Limb (tissue), 2 donors: ENCODE measurements around the gene MICALL2.
A peak's percentile ranks its signal among the peaks of the same experiment; 100 is the strongest.

Experiments used
- DNase-seq, 2 donors: peaks; one replicate each; pipeline ENCODE4 v3.0.0-alpha.2; 2016; ENCODE audit errors: extremely low spot score in 2 of 2

MICALL2 gene

DNA sequence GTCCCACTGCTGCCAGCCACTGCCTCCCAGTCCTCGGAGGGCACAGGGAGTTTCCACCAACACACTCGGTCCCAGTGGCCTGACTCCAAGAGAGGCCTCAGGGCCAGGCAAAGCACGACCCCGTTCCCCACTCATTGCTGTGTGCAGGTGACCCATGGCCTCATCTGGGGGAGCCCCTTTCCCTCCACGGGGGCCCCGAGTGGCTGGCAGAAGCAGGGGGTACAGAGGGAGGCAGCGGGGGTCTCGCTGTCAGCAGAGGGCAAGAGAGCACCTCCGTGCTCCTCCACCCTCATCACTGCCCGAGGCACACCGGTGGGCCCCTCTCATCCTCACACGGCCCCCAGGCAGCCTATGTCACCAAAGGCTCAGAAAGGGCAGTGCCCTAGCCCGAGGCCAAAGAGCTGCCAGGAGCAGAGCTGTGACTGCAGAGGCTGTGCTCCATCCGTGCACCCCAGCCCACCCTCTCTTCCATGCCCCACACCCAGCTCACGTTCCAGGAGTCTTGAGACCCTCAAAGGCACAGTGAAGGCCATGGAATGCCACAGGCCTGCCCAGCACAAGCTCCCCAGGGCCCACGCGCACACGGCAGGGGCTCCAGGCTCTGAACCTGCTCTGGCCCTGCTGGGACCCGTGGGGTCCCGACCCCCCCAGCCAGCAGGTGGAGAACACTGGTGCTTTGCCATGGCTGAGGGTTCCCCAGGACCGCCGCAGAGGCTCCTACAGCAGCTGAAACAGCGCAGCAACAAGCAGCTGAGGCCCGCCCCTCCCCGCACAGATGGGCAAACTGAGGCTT, 25.9 kb downstream of the MICALL2 start:
- DNase-seq, result no peak

DNA sequence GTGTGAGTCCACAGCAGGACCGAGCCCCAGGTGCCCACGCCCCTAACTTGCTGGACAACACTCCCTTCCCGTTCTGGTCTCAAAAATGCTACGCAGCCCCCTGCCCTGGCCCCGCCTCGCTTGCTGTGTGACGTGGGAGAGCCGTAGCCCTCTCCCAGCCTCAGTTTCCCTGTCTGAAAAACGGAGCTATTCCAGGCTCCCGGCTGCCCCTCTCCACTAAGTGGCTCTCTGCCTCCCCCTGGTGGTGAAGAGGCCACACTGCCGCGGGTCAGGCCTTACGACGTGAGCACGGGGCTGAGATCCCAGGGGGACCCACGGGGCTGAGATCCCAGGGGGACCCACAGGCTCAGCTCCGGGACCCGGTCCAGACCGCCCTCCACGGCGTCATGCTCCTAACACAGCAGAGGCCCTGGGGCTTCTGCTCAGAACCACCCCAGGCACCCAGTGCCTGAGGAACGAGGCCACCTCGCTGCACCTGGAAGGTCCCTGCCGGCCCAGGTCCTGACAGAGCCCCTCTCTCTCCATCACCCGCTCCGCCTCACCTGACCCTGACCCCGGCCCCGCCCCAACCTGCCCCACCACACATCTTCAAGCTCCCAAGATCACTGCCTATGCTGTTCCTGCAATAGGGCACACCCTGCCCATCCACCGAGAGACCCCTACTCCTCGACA, 26.7 kb downstream of the MICALL2 start:
- DNase-seq, result peak in 1 of 2 donors; percentile 86

GRCh38 chr7:1431634-1432380, 27.5 kb downstream of the MICALL2 start:
- DNase-seq, result no peak

- DNase-seq, result no peak
These were observed 28.0 kb downstream of the MICALL2 start for GRCh38 chr7:1431226-1431625.

DNA sequence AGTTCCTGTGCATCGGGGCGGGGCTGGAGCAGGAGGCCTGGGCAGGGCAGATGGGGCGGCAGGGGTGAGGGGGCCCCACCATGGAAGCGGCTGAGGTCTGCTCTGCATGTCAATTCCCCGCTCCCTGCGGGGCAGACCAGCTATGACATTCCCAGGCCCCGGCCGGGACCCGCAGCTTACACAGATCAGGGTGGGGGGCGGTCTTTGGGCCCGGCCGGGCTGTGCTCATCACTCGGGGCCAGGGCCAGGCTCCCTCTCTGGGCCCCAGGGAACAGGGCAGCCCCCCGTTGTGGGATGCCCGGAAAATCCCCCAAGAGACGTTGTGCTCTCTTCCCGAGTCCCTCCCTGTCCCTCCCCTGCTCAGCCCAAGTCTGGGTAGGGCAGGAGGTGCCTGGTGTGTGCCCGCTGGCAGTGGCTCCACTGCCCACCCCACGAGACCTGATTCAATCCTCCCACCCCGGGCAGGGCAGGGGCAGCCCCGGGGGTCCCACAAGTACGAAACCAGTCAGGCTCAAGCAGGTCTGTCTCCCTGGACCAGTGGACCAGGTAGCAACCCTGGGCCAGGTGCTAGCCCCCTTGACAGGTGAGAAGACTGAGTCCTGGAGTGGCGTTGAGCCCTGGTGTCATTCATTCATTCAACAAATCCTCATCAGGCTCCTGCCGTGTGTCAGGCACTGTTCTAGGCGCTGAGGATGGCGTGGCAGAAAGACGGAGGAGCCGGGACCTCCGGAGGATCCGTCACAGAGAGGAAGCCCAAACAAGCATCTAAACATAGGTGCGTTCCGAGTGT, 29.0 kb downstream of the MICALL2 start:
- DNase-seq, result no peak

DNA sequence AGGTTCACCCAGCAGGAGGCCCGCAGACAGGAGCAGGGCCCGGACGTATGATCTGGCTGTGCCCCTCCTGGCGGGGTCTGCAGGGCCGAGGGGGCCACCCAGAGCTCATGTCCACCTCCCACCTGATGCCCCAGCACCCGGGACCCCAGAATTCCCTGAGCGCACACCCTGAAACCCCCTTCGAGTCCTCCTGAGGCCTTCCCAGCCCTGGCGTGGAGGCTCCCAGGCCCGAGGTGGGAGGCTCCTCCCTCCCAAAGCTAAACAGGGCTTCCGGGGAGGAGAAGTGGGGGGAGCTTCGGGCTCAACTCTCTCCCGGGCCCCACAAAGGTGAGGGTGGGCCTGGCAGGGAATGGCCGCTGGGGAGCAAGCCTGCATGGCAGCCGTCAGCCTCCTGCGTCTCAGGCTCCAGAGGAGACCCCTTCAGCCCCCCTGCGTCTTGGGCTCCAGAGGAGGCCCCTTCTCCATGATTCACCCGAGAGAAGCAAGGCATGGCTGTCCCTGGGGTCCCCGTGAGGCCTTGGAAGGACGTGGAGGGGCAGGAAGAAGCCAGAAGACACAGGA, 30.2 kb downstream of the MICALL2 start:
- no peak for DNase-seq

DNA sequence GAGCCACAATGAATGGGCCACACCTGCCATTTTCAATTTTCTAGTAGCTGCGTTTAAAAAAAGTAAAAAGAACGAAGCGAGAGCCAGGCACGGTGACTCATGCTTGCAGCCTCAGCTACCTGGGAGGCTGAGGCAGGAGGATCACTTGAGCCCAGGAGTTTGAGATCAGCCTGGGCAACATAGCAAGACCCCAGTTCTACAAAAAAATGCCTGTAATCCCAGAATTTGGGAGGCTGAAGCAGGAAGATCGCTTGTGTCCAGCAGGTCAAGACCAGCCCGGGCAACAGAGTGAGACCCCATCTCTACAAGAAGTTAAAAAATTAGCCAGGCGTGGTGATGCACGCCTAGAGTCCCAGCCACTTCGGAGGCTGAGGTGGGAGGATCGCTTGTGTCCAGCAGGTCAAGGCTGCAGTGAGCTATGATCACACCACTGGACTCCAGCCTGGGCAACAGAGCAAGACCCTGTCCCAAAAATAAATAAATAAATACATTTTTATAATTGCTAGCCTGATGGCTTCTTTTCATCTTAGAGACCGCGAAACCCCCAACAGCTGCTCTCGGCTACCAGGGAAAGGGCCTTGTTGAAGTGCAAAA, 32.1 kb downstream of the MICALL2 start:
- DNase-seq, result no peak

GRCh38 chr7:1426474-1426873, 32.8 kb downstream of the MICALL2 start:
- no peak for DNase-seq

- peak in 1 of 2 donors; percentile 48 for DNase-seq
These were observed 33.8 kb downstream of the MICALL2 start for GRCh38 chr7:1425292-1426136.

DNA sequence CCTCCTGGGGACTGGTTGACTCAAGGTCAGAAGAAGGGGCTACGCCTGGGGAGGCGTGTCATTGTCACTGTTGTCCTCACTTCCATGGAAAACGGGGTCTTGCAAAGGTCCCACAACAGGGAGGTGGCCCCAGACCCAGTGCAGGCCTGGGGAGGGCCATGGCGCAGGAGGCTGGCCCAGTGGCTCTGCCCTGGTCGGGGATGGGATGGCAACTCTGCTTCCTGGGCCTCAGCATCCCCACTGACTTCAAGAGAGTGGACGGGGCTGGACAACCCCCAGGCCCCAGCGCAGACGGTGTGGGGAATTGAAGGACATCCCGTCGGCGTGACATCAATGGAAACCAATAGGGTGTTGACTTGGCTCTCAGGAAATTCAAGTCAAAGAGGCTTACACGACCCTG, 35.2 kb downstream of the MICALL2 start:
- DNase-seq, result no peak

DNA sequence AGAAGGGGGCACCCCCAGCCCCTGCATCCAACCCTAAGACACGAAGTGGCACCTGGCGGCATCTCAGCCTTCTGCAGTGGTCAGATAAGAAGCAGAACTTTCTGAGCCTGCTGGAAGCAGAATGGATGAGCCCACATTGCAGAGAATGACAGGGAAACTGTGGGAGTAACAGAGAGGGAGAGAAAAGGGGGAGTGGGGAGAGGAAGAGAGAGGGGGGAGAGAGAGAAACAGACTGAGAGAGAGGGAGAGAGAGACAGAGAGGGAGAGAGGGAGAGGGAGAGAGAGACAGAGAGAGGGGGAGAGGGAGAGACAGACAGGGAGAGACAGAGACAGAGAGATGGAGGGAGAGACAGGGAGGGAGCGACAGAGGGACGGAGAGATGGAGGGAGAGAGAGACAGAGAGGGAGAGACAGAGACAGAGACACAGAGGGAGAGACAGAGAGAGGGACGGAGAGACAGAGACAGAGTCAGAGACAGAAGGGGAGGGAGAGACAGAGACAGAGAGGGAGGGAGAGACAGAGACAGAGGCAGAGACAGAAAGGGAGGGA, 35.9 kb downstream of the MICALL2 start:
- DNase-seq, result no peak

GRCh38 chr7:1422512-1423263, 36.6 kb downstream of the MICALL2 start:
- peak in 1 of 2 donors; percentile 86 for DNase-seq

DNA sequence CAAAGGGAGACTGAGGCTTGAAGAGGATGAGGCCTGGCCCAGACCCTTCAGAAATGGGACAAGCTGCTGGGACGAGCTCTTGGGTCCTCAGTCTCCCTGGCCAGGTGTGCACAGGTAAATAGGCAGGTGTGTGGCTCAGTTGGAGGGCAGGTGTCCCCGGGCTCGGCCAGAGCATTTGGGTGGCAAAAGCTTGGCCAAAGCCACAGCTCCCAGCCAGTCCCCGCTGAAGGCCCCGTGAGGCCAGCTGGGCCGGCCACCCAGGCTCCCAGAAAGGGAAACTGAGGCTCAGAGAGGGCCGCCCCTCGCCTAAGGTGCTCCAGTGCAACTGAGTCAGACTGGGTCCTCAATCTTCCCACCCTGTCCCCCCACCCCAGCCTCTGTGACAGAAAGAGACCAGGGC, 37.3 kb downstream of the MICALL2 start:
- DNase-seq, result no peak

DNA sequence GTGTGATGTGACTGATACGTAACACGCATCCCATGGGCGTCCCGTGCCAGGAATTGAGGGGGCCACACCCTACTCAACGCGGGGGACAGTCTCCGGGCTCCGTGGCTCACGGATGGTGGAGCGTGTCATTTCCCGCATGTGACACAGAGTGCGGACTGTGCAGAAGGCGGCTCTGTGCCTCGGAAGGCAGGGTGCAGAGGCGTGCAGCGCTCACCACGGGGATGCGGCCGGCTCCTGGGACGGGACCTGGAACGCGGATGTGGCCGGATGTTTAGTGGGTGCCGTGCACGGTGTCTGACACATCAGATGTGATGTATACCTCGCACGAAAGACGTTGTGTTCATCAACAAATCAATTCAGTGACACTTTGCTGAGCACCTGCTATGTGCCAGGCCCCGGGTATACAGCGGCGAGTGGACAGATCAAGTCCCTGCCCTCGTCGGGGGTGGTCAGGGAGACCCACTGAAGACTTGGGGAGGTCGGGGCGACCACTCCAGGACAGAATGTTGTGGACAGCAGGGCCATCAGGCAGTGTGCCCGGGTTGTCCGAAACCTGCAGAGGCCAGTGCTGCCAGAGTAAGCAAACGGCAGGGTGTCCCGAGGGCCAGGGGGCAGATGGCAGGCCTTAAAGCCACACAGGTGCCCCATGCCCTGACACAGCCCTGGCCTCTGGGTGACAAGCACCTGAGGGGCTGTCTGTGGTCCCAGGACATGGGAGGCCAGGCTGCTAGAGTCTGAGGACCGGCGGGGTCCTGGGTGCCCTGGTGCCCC, 38.1 kb downstream of the MICALL2 start:
- DNase-seq, result no peak

- DNase-seq, result no peak
These were observed 39.6 kb downstream of the MICALL2 start for GRCh38 chr7:1419688-1420087.

DNA sequence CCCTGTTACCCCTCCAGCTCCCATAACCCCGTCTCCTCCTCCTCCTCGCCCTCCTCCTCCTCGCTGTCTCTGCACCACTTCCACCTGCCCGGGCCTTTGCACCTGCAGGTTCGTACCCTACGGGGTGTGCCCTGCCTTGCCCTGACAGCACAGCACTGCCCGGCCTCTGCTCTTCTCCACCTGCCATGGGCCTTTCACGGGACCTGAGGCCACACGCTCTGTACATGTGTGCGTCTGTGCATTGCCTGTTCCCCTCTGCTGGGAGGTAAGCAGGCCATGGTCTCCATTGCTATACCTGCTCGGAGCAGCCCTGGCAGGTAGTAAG, 40.0 kb downstream of the MICALL2 start:
- DNase-seq, result no peak

DNA sequence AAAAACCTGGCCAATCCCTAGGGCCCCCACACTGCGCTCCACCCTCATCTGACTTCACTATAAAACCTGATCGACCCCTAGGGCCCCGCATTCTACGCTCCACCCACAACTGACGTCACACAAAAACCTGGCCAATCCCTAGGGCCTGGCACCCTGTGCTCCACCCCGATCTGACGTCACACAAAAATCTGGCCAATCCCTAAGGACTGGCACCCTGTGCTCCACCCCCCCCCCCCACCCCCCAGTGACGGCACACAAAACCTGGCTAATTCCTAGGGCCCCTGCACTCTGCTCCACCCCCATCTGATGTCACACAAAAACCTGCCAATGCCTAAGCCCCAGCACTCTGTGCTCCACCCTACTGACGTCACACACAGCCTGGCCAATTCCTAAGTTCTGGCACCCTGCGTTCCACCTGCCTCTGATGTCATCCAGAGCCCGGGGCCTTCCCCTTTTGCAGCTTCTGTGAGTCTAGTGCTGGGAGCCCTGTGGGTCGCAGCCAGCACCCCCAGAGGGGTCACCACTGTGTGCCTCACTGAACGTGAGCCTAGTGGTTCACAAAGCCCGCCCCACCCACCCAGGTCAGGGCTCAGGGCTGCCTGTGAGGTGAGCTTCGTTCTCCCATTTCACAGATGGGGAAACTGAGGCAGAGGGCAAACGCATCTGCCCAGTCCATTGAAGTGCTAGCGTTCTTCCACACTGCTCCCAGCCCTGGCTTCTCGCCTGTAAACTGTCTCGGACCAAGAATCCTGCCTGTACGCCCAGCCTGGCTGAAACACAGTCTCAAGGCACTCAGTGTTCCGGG, 40.6 kb downstream of the MICALL2 start:
- DNase-seq, result no peak
